Panc1 (cell line): ENCODE data around the gene JAML.

Source experiments
- CTCF ChIP-seq: fragments of 450-650 bp; IDR thresholded peaks from 2 replicates; pipeline ENCODE4 v1.5.1; 2017; ENCODE audit warnings: mild to moderate bottlenecking
- REST ChIP-seq, 2 experiments: IDR thresholded peaks; 2 replicates each; pipeline ENCODE4 v1.6.1; 2011 to 2012; ENCODE audit warnings: low read depth in 2 of 2, control low read depth in 1 of 2, low read length in 1 of 2, mild to moderate bottlenecking in 1 of 2, moderate library complexity in 1 of 2; ENCODE audit not compliant: insufficient read depth in 1 of 2
- SIN3A ChIP-seq: IDR thresholded peaks from 2 replicates; pipeline ENCODE4 v1.6.1; 2012; ENCODE audit warnings: low read depth, mild to moderate bottlenecking, low read length, moderate library complexity, borderline replicate concordance; ENCODE audit not compliant: insufficient read depth

- TF ChIP-seq CTCF (no peak), REST (IDR thresholded peaks at IDR 0.05; ENCODE audit: insufficient read depth in 1 of 2, low read depth in 2 of 2, low read length in 1 of 2) (no peak), SIN3A (no peak)
Observed at GRCh38 chr11:118157186-118157895, 67.5 kb downstream of the JAML start.
